BLaER1 treated with 17β-estradiol and CSF1 and Interleukin-3, amounts not matched to agents 10 nM and 100 nM (cell line): Measurements from ENCODE around the gene TTN.
A peak's percentile ranks its signal among the peaks of the same experiment; 100 is the strongest.

ENCODE experiments used
- H3K27ac ChIP-seq, 11 experiments: shearing (Covaris generic); formaldehyde crosslinking; 2 replicates each; pipeline ENCODE4 v1.8.1; 2022
- H3K27me3 ChIP-seq, 11 experiments: shearing (Covaris generic); formaldehyde crosslinking; 2 replicates each; pipeline ENCODE4 v1.8.1; 2022
- H3K36me3 ChIP-seq, 11 experiments: shearing (Covaris generic); formaldehyde crosslinking; 2 replicates each; pipeline ENCODE4 v1.8.1; 2022
- H3K4me1 ChIP-seq, 10 experiments: shearing (Covaris generic); formaldehyde crosslinking; 2 replicates each; pipeline ENCODE4 v1.8.1; 2022
- H3K4me2 ChIP-seq, 11 experiments: shearing (Covaris generic); formaldehyde crosslinking; 2 replicates each; pipeline ENCODE4 v1.8.1; 2022
- H3K4me3 ChIP-seq, 10 experiments: shearing (Covaris generic); formaldehyde crosslinking; 2 replicates each; pipeline ENCODE4 v1.8.1; 2022
- H3K9ac ChIP-seq, 11 experiments: shearing (Covaris generic); formaldehyde crosslinking; 2 replicates each; pipeline ENCODE4 v1.8.1; 2022
- H3K9me3 ChIP-seq, 11 experiments: shearing (Covaris generic); formaldehyde crosslinking; replicated peaks in 1 of 11; 2 replicates each; pipeline ENCODE4 v1.8.1; 2022
- H4K20me1 ChIP-seq, 11 experiments: shearing (Covaris generic); formaldehyde crosslinking; 2 replicates each; pipeline ENCODE4 v1.8.1; 2022
- Cebpa-rat ChIP-seq, 11 experiments: shearing (Covaris generic); IDR thresholded peaks; 2 replicates each; pipeline ENCODE4 v1.8.1; 2022

Gene TTN

GRCh38 chr2:178550352-178550751 is 256.9 kb downstream of the TTN start:
- no peaks in the 10 kb centered on the region for H3K27me3 ChIP-seq
- H3K9me3 ChIP-seq = peaks cover 6 to 27% (median 14%) of the 10 kb centered on the region in 11 experiments; a peak in 20 of 22 replicates
- no peak for TF ChIP-seq Cebpa-rat (IDR thresholded peaks at IDR 0.05)
- no peak overlapping the region for H3K4me3 ChIP-seq
- H3K27ac ChIP-seq = no peak overlapping the region
- peaks cover 0 to 19% (median 6%) of the 10 kb centered on the region in 11 experiments; a peak in 9 of 22 replicates for H3K36me3 ChIP-seq
- no peaks in the 10 kb centered on the region for H4K20me1 ChIP-seq
- H3K9ac ChIP-seq = no peak overlapping the region
- no peak overlapping the region for H3K4me2 ChIP-seq
- H3K4me1 ChIP-seq = 0 out of 20 replicates have a peak, but pooled peaks cover 0 to 6% (median 0%) of the 10 kb centered on the region in 10 experiments

GRCh38 chr2:178542569-178542968 is 264.7 kb downstream of the TTN start:
- Histone ChIP-seq H3K27me3 (peaks cover 0 to 3% (median 0%) of the 10 kb centered on the region in 11 experiments; a peak in 1 of 22 replicates), H3K9me3 (peaks cover 0 to 16% (median 4%) of the 10 kb centered on the region in 11 experiments; a peak in 13 of 22 replicates), H3K9ac (no peak overlapping the region), H3K36me3 (peaks cover 8 to 36% (median 14%) of the 10 kb centered on the region in 11 experiments; a peak in 14 of 22 replicates), H3K27ac (no peak overlapping the region), H4K20me1 (peaks cover 0 to 8% (median 0%) of the 10 kb centered on the region in 11 experiments; a peak in 2 of 22 replicates), H3K4me3 (no peak overlapping the region), H3K4me1 (peaks cover 5 to 35% (median 31%) of the 10 kb centered on the region in 10 experiments; a peak in 18 of 20 replicates), H3K4me2 (peak overlapping the region; percentile 6 to 78 (median 50); a peak in 17 of 22 replicates)
- TF ChIP-seq Cebpa-rat (IDR thresholded peaks at IDR 0.05) = no peak

GRCh38 chr2:178542161-178542560 is 265.1 kb downstream of the TTN start:
- no peak overlapping the region for H3K9ac ChIP-seq
- peaks cover 8 to 40% (median 18%) of the 10 kb centered on the region in 11 experiments; a peak in 14 of 22 replicates for H3K36me3 ChIP-seq
- H3K27ac ChIP-seq = no peak overlapping the region
- no peak for TF ChIP-seq Cebpa-rat (IDR thresholded peaks at IDR 0.05)
- H3K4me3 ChIP-seq = no peak overlapping the region
- H3K27me3 ChIP-seq = peaks cover 0 to 3% (median 0%) of the 10 kb centered on the region in 11 experiments; a peak in 1 of 22 replicates
- peak overlapping the region; percentile 6 to 78 (median 50); a peak in 17 of 22 replicates for H3K4me2 ChIP-seq
- H3K4me1 ChIP-seq = peaks cover 5 to 35% (median 31%) of the 10 kb centered on the region in 10 experiments; a peak in 18 of 20 replicates
- peaks cover 0 to 13% (median 2%) of the 10 kb centered on the region in 11 experiments; a peak in 5 of 22 replicates for H3K9me3 ChIP-seq
- peaks cover 0 to 8% (median 0%) of the 10 kb centered on the region in 11 experiments; a peak in 2 of 22 replicates for H4K20me1 ChIP-seq

- no peaks in the 10 kb centered on the region for H4K20me1 ChIP-seq
- peaks cover 43 to 77% (median 58%) of the 10 kb centered on the region in 11 experiments for H3K36me3 ChIP-seq
- H3K4me2 ChIP-seq = no peak overlapping the region
- no peak overlapping the region for H3K9ac ChIP-seq
- H3K4me1 ChIP-seq = peaks cover 11 to 14% (median 11%) of the 10 kb centered on the region in 10 experiments; a peak in 18 of 20 replicates
- H3K27me3 ChIP-seq = no peaks in the 10 kb centered on the region; a peak in 1 of 22 replicates
- H3K4me3 ChIP-seq = no peak overlapping the region
- H3K9me3 ChIP-seq = peaks cover 0 to 25% (median 8%) of the 10 kb centered on the region in 11 experiments; a peak in 12 of 22 replicates
- no peak overlapping the region for H3K27ac ChIP-seq
- TF ChIP-seq Cebpa-rat (IDR thresholded peaks at IDR 0.05) = no peak
Observed at GRCh38 chr2:178536037-178536436, 271.2 kb downstream of the TTN start.

- peak overlapping the region in 2 of 11 experiments; percentile 19 to 28; a peak in 4 of 22 replicates for H3K27ac ChIP-seq
- H3K27me3 ChIP-seq = no peaks in the 10 kb centered on the region
- H3K4me3 ChIP-seq = no peak overlapping the region
- TF ChIP-seq Cebpa-rat (IDR thresholded peaks at IDR 0.05) = no peak
- H3K9me3 ChIP-seq = peaks cover 0 to 21% (median 7%) of the 10 kb centered on the region in 11 experiments; a peak in 10 of 22 replicates
- no peaks in the 10 kb centered on the region for H4K20me1 ChIP-seq
- no peak overlapping the region for H3K9ac ChIP-seq
- peaks cover 0 to 25% (median 4%) of the 10 kb centered on the region in 10 experiments; a peak in 9 of 20 replicates for H3K4me1 ChIP-seq
- peak overlapping the region in 5 of 11 experiments; percentile 17 to 55 (median 44); a peak in 8 of 22 replicates for H3K4me2 ChIP-seq
- peaks cover 32 to 48% (median 42%) of the 10 kb centered on the region in 11 experiments for H3K36me3 ChIP-seq
Observed at GRCh38 chr2:178531168-178531567, 276.1 kb downstream of the TTN start.

GRCh38 chr2:178530625-178531142 is 276.5 kb downstream of the TTN start:
- H3K9me3 ChIP-seq = peaks cover 0 to 21% (median 7%) of the 10 kb centered on the region in 11 experiments; a peak in 10 of 22 replicates
- no peak overlapping the region for H3K9ac ChIP-seq
- no peak overlapping the region for H3K4me3 ChIP-seq
- no peak for TF ChIP-seq Cebpa-rat (IDR thresholded peaks at IDR 0.05)
- H3K4me1 ChIP-seq = peaks cover 0 to 25% (median 4%) of the 10 kb centered on the region in 10 experiments; a peak in 9 of 20 replicates
- no peaks in the 10 kb centered on the region for H4K20me1 ChIP-seq
- peak overlapping the region in 5 of 11 experiments; percentile 17 to 55 (median 44); a peak in 8 of 22 replicates for H3K4me2 ChIP-seq
- H3K36me3 ChIP-seq = peaks cover 32 to 46% (median 42%) of the 10 kb centered on the region in 11 experiments
- H3K27me3 ChIP-seq = no peaks in the 10 kb centered on the region
- H3K27ac ChIP-seq = peak overlapping the region in 3 of 11 experiments; percentile 19 to 28 (median 21); a peak in 4 of 22 replicates

- peaks cover 0 to 25% (median 4%) of the 10 kb centered on the region in 10 experiments; a peak in 9 of 20 replicates for H3K4me1 ChIP-seq
- peak overlapping the region in 2 of 11 experiments; percentile 21 to 28; a peak in 1 of 22 replicates for H3K27ac ChIP-seq
- peaks cover 32 to 43% (median 38%) of the 10 kb centered on the region in 11 experiments for H3K36me3 ChIP-seq
- H3K9me3 ChIP-seq = peaks cover 0 to 21% (median 7%) of the 10 kb centered on the region in 11 experiments; a peak in 10 of 22 replicates
- H3K4me2 ChIP-seq = peak overlapping the region in 5 of 11 experiments; percentile 17 to 55 (median 44); a peak in 8 of 22 replicates
- TF ChIP-seq Cebpa-rat (IDR thresholded peaks at IDR 0.05) = no peak
- H3K4me3 ChIP-seq = no peak overlapping the region
- no peaks in the 10 kb centered on the region for H3K27me3 ChIP-seq
- no peaks in the 10 kb centered on the region for H4K20me1 ChIP-seq
- H3K9ac ChIP-seq = no peak overlapping the region
Observed at GRCh38 chr2:178530131-178530530, 277.1 kb downstream of the TTN start.

GRCh38 chr2:178529194-178529593 is 278.0 kb downstream of the TTN start:
- peaks cover 25 to 35% (median 33%) of the 10 kb centered on the region in 11 experiments for H3K36me3 ChIP-seq
- no peak for TF ChIP-seq Cebpa-rat (IDR thresholded peaks at IDR 0.05)
- no peak overlapping the region for H3K4me3 ChIP-seq
- no peak overlapping the region for H3K4me2 ChIP-seq
- no peak overlapping the region for H3K27ac ChIP-seq
- peaks cover 0 to 25% (median 6%) of the 10 kb centered on the region in 10 experiments; a peak in 10 of 20 replicates for H3K4me1 ChIP-seq
- H4K20me1 ChIP-seq = no peaks in the 10 kb centered on the region
- no peaks in the 10 kb centered on the region for H3K27me3 ChIP-seq
- peaks cover 0 to 21% (median 7%) of the 10 kb centered on the region in 11 experiments; a peak in 10 of 22 replicates for H3K9me3 ChIP-seq
- H3K9ac ChIP-seq = no peak overlapping the region

GRCh38 chr2:178528647-178529046 is 278.6 kb downstream of the TTN start:
- H3K4me3 ChIP-seq = no peak overlapping the region
- H3K9me3 ChIP-seq = peaks cover 0 to 21% (median 7%) of the 10 kb centered on the region in 11 experiments; a peak in 10 of 22 replicates
- H3K27me3 ChIP-seq = no peaks in the 10 kb centered on the region
- H3K27ac ChIP-seq = no peak overlapping the region
- no peak overlapping the region for H3K4me2 ChIP-seq
- no peak for TF ChIP-seq Cebpa-rat (IDR thresholded peaks at IDR 0.05)
- H3K36me3 ChIP-seq = peaks cover 19 to 30% (median 28%) of the 10 kb centered on the region in 11 experiments
- H3K4me1 ChIP-seq = peaks cover 0 to 26% (median 7%) of the 10 kb centered on the region in 10 experiments; a peak in 10 of 20 replicates
- H4K20me1 ChIP-seq = no peaks in the 10 kb centered on the region
- H3K9ac ChIP-seq = no peak overlapping the region
